ENCODE data around the gene DTNBP1.

- no peak for TF ChIP-seq CTCF (IDR thresholded peaks at IDR 0.05)
- no peak for TF ChIP-seq POLR2A (IDR thresholded peaks at IDR 0.05)
These were observed 139.8 kb downstream of the DTNBP1 start for GRCh38 chr6:15522856-15523529.

All from Peyer's patch (tissue), 4 donors.